ENCODE results near the gene LRRC72.
"Not testable (repeated sequence)": the region's sequence is repeated elsewhere in the genome, so short reads cannot be mapped to it uniquely, and the experiment has no call there.

DNA sequence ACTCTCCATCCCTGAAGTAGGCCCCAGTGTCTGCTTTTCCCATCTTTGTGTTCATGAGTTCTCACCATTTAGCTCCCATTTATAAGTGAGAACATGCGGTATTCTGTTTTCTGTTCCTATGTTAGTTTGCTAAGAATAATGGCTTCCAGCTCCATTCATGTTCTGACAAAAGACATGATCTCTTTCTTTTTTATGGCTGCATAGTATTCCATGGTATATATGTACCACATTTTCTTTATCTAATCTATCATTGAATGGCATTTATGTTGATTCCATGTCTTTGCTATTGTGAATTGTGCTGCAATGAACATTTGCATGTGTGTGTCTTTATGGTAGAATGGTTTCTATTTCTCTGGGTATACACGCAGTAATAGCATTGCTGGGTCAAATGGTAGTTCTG lies 6.6 kb upstream of the LRRC72 start:
- TF ChIP-seq POLR2AphosphoS5, POLR2A (IDR thresholded peaks at IDR 0.05): not testable (repeated sequence)

Data from breast epithelium (tissue), 3 donors.